ENCODE measurements around the gene PRKCA.
"Not testable (repeated sequence)": the region's sequence is repeated elsewhere in the genome, so short reads cannot be mapped to it uniquely, and the experiment has no call there.

PRKCA gene

GRCh38 chr17:66474806-66475497 is 172.5 kb downstream of the PRKCA start:
- TF ChIP-seq CTCF (IDR thresholded peaks at IDR 0.05; ENCODE audit: low read length, missing control alignments): no peak
- DNase-seq (ENCODE audit: low read depth): no peak
- no peak overlapping the region for H3K4me3 ChIP-seq (replicated peaks; ENCODE audit: low read depth, low read length)

GRCh38 chr17:66476014-66476413 is 173.6 kb downstream of the PRKCA start:
- TF ChIP-seq CTCF (IDR thresholded peaks at IDR 0.05; ENCODE audit: low read length, missing control alignments): no peak
- H3K4me3 ChIP-seq (replicated peaks; ENCODE audit: low read depth, low read length): no peak overlapping the region
- DNase-seq (ENCODE audit: low read depth): no peak

- H3K4me3 ChIP-seq (replicated peaks; ENCODE audit: low read depth, low read length): no peak overlapping the region
- TF ChIP-seq CTCF (IDR thresholded peaks at IDR 0.05; ENCODE audit: low read length, missing control alignments): no peak
- no peak for DNase-seq (ENCODE audit: low read depth)
Observed at GRCh38 chr17:66477615-66478283, 175.3 kb downstream of the PRKCA start.

- DNase-seq (ENCODE audit: low read depth); H3K4me3 ChIP-seq (replicated peaks; ENCODE audit: low read depth, low read length): not testable (repeated sequence)
Observed at GRCh38 chr17:66479230-66479889, 176.9 kb downstream of the PRKCA start.

- no peak for DNase-seq (ENCODE audit: low read depth)
- no peak for TF ChIP-seq CTCF (IDR thresholded peaks at IDR 0.05; ENCODE audit: low read length, missing control alignments)
- no peak overlapping the region for H3K4me3 ChIP-seq (replicated peaks; ENCODE audit: low read depth, low read length)
Observed at GRCh38 chr17:66480243-66480642, 177.8 kb downstream of the PRKCA start.

GRCh38 chr17:66480802-66481201 is 178.4 kb downstream of the PRKCA start:
- H3K4me3 ChIP-seq (replicated peaks; ENCODE audit: low read depth, low read length): no peak overlapping the region
- no peak for TF ChIP-seq CTCF (IDR thresholded peaks at IDR 0.05; ENCODE audit: low read length, missing control alignments)
- DNase-seq (ENCODE audit: low read depth): no peak

GRCh38 chr17:66481271-66481670 is 178.9 kb downstream of the PRKCA start:
- H3K4me3 ChIP-seq (replicated peaks; ENCODE audit: low read depth, low read length): no peak overlapping the region
- DNase-seq (ENCODE audit: low read depth): no peak
- TF ChIP-seq CTCF (IDR thresholded peaks at IDR 0.05; ENCODE audit: low read length, missing control alignments): no peak
